OCI-LY7 (cell line): ENCODE data around the gene NTHL1. TPM values are rescaled to one million over a fixed set of nuclear protein-coding genes. Genes with fewer than 3 reads are reported as not detected.

Source experiments
- BruUV-seq: library from RNA; stranded (reverse); fragments of 400-500 nt; replicated peaks from 2 replicates; lab custom pipeline; 2021; lab: Mats Ljungman, UMichigan
- CTCF ChIA-PET: fragments of 300-600 bp; sonication (Branson Sonifier 250); formaldehyde crosslinking; loops from one replicate; lab custom pipeline; 2022; ENCODE audit warnings: antibody characterized with exemption; ENCODE audit not compliant: unreplicated experiment; lab: Charles Lee
- POLR2A ChIA-PET: fragments of 300-600 bp; sonication (Branson Sonifier 250); formaldehyde crosslinking; loops from one replicate; lab custom pipeline; 2022; ENCODE audit warnings: antibody characterized with exemption; lab: Charles Lee
- DNase-seq: peaks from one replicate; pipeline ENCODE4 v3.0.0-alpha.2; 2015; ENCODE audit warnings: low spot score
- H2AFZ ChIP-seq: fragments of 200-600 bp; sonication (generic), shearing (Covaris generic); 2 replicates; pipeline ENCODE4 v1.6.1; 2014; ENCODE audit warnings: mild to moderate bottlenecking, antibody characterized with exemption, low read length, moderate library complexity
- H3K27ac ChIP-seq: fragments of 200-600 bp; sonication (generic); 2 replicates; pipeline ENCODE4 v1.5.1; 2014; ENCODE audit warnings: mixed run types, low read depth, mild to moderate bottlenecking, moderate library complexity, low read length, inconsistent platforms; ENCODE audit not compliant: poor library complexity, severe bottlenecking
- H3K36me3 ChIP-seq: fragments of 200-600 bp; sonication (generic); 2 replicates; pipeline ENCODE4 v1.6.1; 2014; ENCODE audit warnings: mild to moderate bottlenecking, antibody characterized with exemption, low read length, moderate library complexity, mixed read lengths; ENCODE audit not compliant: insufficient read depth
- H3K4me1 ChIP-seq: fragments of 200-600 bp; sonication (generic); 2 replicates; pipeline ENCODE4 v1.5.1; 2014; ENCODE audit warnings: mild to moderate bottlenecking, low read length; ENCODE audit not compliant: insufficient read depth, poor library complexity, severe bottlenecking
- H3K4me2 ChIP-seq: fragments of 200-600 bp; sonication (generic); 2 replicates; pipeline ENCODE4 v1.6.1; 2014; ENCODE audit warnings: mild to moderate bottlenecking, low read length
- H3K4me3 ChIP-seq: fragments of 200-600 bp; sonication (generic); 2 replicates; pipeline ENCODE4 v1.5.1; 2014; ENCODE audit warnings: mild to moderate bottlenecking, low read depth, low read length; ENCODE audit not compliant: poor library complexity, severe bottlenecking
- H3K79me2 ChIP-seq: fragments of 200-600 bp; sonication (generic); 2 replicates; pipeline ENCODE4 v1.6.1; 2016; ENCODE audit warnings: low read depth, mild to moderate bottlenecking, low read length, moderate library complexity, mixed read lengths; ENCODE audit not compliant: insufficient read depth
- H3K9me2 ChIP-seq: fragments of 200-600 bp; sonication (generic); 2 replicates; pipeline ENCODE4 v1.6.1; 2016; ENCODE audit warnings: mild to moderate bottlenecking, low read length, mixed read lengths; ENCODE audit not compliant: insufficient read depth
- H3K9me3 ChIP-seq: fragments of 200-600 bp; sonication (generic); 2 replicates; pipeline ENCODE4 v1.6.1; 2014; ENCODE audit warnings: mild to moderate bottlenecking, mixed run types, low read length, mixed read lengths
- H4K20me1 ChIP-seq: fragments of 200-600 bp; sonication (generic); 2 replicates; pipeline ENCODE4 v1.6.1; 2014; ENCODE audit warnings: mild to moderate bottlenecking, antibody characterized with exemption, low read length, moderate library complexity, mixed read lengths; ENCODE audit not compliant: insufficient read depth
- EZH2phosphoT487 ChIP-seq: fragments of 200-600 bp; sonication (generic); IDR thresholded peaks from 2 replicates; pipeline ENCODE4 v1.6.1; 2018; ENCODE audit warnings: low read depth, borderline replicate concordance, mild to moderate bottlenecking, mixed run types, antibody characterized with exemption, low read length, moderate library complexity, mixed read lengths
- intact Hi-C: fragments of 100-400 bp; cut with micrococcal nuclease; formaldehyde crosslinking; loops from one replicate; pipeline ENCODE4 v1.10.0; 2022; ENCODE audit not compliant: unreplicated experiment
- total RNA-seq, 2 experiments: library from RNA; depleted of rRNA in 1 of 2; stranded (reverse); fragments of >200 nt in 1 of 2; shearing (Covaris generic) in 1 of 2; gene quantifications; 2 replicates each; pipeline ENCODE4 v1.2.3, GENCODE V29; 2014 to 2022
- TF ChIP-seq, protein P1 (sequence below): fragments of 200-600 bp; sonication (generic); conservative IDR thresholded peaks from 2 replicates; pipeline ENCODE4 v1.5.1; 2014; ENCODE audit warnings: mild to moderate bottlenecking, antibody characterized with exemption, low read length, moderate library complexity, mixed read lengths

Gene NTHL1
- total RNA-seq, 2 experiments from 2014 or later = 51.5 to 56.2 TPM

DNA sequence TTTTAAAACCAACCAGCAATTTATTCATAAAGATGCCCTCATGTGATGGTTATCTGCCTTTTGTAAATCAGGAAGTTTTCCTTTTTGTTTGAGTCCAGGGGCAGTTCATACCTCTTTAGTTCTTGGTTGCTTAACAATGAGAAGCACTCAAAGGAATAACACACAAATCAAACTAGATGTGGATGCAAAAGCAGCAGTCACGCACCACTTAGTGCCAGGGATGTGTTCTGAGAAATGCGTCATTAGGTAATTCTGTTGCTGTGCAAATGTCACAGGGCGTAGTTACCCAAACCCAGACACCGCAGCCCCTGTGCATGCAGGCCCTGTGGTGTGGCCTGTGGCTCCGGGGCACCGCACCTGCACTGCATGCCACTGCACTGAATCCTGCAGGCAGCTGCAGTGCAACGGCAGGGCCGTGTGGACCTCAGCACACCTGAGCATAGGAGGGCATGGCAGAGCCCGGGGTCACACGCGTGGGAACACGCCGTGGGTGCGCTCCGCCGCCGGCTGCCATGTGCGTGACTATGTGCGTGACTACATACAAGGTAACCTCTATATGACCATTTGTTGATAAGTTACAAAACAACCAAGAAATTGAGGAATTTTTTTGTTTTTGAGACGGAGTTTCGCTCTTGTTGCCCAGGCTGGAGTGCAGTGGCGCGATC lies 48.4 kb upstream of the NTHL1 start:
- H4K20me1 ChIP-seq = no peaks in the 10 kb centered on the region
- no peak overlapping the region for H3K27ac ChIP-seq
- H3K4me3 ChIP-seq = no peak overlapping the region
- BruUV-seq = no TSS peak
- no peak overlapping the region for H2AFZ ChIP-seq
- intact Hi-C loops = no loop called here
- no peak overlapping the region for H3K4me2 ChIP-seq
- ChIA-PET POLR2A (no interaction called here), CTCF (no interaction called here)
- no peaks in the 10 kb centered on the region for H3K79me2 ChIP-seq
- no peak for TF ChIP-seq EZH2phosphoT487
- TF ChIP-seq, protein P1, sequence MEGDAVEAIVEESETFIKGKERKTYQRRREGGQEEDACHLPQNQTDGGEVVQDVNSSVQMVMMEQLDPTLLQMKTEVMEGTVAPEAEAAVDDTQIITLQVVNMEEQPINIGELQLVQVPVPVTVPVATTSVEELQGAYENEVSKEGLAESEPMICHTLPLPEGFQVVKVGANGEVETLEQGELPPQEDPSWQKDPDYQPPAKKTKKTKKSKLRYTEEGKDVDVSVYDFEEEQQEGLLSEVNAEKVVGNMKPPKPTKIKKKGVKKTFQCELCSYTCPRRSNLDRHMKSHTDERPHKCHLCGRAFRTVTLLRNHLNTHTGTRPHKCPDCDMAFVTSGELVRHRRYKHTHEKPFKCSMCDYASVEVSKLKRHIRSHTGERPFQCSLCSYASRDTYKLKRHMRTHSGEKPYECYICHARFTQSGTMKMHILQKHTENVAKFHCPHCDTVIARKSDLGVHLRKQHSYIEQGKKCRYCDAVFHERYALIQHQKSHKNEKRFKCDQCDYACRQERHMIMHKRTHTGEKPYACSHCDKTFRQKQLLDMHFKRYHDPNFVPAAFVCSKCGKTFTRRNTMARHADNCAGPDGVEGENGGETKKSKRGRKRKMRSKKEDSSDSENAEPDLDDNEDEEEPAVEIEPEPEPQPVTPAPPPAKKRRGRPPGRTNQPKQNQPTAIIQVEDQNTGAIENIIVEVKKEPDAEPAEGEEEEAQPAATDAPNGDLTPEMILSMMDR = no peak
- H3K9me2 ChIP-seq = no peaks in the 10 kb centered on the region
- no peak for DNase-seq
- H3K9me3 ChIP-seq = no peaks in the 10 kb centered on the region
- H3K4me1 ChIP-seq = no peaks in the 10 kb centered on the region
- H3K36me3 ChIP-seq = no peaks in the 10 kb centered on the region

DNA sequence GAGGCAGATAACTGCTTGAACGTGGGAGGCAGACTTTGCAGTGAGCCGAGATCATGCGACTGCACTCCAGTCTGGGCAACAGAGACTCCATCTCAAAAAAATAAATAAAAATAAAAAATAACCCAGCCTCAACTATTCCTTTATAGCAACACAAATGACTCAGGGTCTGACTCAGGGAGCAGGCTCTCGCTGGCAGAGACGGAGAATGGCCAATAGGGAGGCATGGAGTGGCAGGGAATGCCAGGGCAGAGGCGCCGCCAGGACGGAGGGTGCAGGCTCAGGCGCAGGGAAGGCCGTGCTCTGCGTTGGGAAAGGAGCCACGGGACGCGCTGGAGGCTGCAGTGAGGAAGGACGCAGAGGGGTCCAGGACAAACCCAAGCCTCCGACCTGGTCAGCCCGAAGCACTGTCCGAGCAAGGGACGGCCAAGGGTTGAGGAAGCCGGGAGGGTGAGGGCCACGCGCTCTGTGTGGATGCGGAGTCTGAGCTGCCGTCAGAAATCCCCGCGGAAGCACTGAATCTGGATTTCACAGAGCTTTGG lies 47.8 kb upstream of the NTHL1 start:
- intact Hi-C loops = no loop called here
- Histone ChIP-seq H3K4me2 (no peak overlapping the region), H3K9me3 (no peaks in the 10 kb centered on the region), H3K4me3 (no peak overlapping the region), H3K9me2 (no peaks in the 10 kb centered on the region), H3K27ac (no peak overlapping the region), H4K20me1 (no peaks in the 10 kb centered on the region), H2AFZ (no peak overlapping the region), H3K4me1 (no peaks in the 10 kb centered on the region), H3K36me3 (peaks cover 5% of the 10 kb centered on the region; the same call in 1 of the 2 replicates), H3K79me2 (no peaks in the 10 kb centered on the region)
- ChIA-PET CTCF (no interaction called here), POLR2A (no interaction called here)
- BruUV-seq = no TSS peak
- TF ChIP-seq, protein P1 = no peak
- no peak for TF ChIP-seq EZH2phosphoT487
- no peak for DNase-seq

GRCh38 chr16:2093793-2094192 lies 46.2 kb upstream of the NTHL1 start:
- intact Hi-C loops = no loop called here
- no peaks in the 10 kb centered on the region for H3K79me2 ChIP-seq
- H3K27ac ChIP-seq = no peak overlapping the region
- no peak overlapping the region for H3K4me3 ChIP-seq
- peaks cover 11% of the 10 kb centered on the region; the same call in 1 of the 2 replicates for H3K36me3 ChIP-seq
- no TSS peak for BruUV-seq
- TF ChIP-seq, protein P1 = no peak
- TF ChIP-seq EZH2phosphoT487 = no peak
- no peaks in the 10 kb centered on the region for H4K20me1 ChIP-seq
- CTCF ChIA-PET = no interaction called here
- H3K9me2 ChIP-seq = no peaks in the 10 kb centered on the region
- H3K9me3 ChIP-seq = no peaks in the 10 kb centered on the region
- H3K4me2 ChIP-seq = no peak overlapping the region
- no peaks in the 10 kb centered on the region for H3K4me1 ChIP-seq
- POLR2A ChIA-PET = no interaction called here
- DNase-seq = no peak
- no peak overlapping the region for H2AFZ ChIP-seq
